ENCODE results near the gene CLCN3.

DNA sequence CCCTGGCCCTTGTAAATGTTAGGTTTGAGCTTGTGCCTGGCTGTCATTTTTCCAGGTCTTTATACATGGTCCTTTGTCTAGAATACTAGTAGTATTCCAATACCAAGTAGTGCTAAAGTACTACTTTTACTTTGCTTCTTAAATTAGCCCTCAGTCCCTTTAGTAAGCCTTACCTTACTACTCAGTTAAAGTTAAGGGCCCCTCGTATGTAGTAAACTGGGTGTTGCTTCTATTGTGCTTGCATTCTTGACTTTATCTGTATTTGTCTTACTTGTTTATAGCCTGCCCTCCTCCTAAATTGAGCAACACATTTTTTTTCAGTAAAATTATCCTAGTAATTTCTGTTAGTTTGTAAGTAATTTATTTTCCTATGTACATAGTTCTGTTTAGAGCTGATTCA is 25.2 kb downstream of the CLCN3 start:
- TF ChIP-seq ELF4 (CRISPR knock-in tag; IDR thresholded peaks at IDR 0.05; ENCODE audit: low read depth), result no peak
- TF ChIP-seq, protein P1, sequence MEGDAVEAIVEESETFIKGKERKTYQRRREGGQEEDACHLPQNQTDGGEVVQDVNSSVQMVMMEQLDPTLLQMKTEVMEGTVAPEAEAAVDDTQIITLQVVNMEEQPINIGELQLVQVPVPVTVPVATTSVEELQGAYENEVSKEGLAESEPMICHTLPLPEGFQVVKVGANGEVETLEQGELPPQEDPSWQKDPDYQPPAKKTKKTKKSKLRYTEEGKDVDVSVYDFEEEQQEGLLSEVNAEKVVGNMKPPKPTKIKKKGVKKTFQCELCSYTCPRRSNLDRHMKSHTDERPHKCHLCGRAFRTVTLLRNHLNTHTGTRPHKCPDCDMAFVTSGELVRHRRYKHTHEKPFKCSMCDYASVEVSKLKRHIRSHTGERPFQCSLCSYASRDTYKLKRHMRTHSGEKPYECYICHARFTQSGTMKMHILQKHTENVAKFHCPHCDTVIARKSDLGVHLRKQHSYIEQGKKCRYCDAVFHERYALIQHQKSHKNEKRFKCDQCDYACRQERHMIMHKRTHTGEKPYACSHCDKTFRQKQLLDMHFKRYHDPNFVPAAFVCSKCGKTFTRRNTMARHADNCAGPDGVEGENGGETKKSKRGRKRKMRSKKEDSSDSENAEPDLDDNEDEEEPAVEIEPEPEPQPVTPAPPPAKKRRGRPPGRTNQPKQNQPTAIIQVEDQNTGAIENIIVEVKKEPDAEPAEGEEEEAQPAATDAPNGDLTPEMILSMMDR (IDR thresholded peaks at IDR 0.05), result no peak
- TF ChIP-seq JUN (CRISPR knock-in tag; IDR thresholded peaks at IDR 0.05), result no peak
- TF ChIP-seq RORB (CRISPR knock-in tag; IDR thresholded peaks at IDR 0.05), result no peak
- TF ChIP-seq, protein P2, sequence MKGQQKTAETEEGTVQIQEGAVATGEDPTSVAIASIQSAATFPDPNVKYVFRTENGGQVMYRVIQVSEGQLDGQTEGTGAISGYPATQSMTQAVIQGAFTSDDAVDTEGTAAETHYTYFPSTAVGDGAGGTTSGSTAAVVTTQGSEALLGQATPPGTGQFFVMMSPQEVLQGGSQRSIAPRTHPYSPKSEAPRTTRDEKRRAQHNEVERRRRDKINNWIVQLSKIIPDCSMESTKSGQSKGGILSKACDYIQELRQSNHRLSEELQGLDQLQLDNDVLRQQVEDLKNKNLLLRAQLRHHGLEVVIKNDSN (CRISPR knock-in tag; IDR thresholded peaks at IDR 0.05), result no peak
- TF ChIP-seq ESRRA (CRISPR knock-in tag; IDR thresholded peaks at IDR 0.05; ENCODE audit: borderline replicate concordance), result no peak
- TF ChIP-seq, protein P3, sequence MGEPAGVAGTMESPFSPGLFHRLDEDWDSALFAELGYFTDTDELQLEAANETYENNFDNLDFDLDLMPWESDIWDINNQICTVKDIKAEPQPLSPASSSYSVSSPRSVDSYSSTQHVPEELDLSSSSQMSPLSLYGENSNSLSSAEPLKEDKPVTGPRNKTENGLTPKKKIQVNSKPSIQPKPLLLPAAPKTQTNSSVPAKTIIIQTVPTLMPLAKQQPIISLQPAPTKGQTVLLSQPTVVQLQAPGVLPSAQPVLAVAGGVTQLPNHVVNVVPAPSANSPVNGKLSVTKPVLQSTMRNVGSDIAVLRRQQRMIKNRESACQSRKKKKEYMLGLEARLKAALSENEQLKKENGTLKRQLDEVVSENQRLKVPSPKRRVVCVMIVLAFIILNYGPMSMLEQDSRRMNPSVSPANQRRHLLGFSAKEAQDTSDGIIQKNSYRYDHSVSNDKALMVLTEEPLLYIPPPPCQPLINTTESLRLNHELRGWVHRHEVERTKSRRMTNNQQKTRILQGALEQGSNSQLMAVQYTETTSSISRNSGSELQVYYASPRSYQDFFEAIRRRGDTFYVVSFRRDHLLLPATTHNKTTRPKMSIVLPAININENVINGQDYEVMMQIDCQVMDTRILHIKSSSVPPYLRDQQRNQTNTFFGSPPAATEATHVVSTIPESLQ (CRISPR knock-in tag; IDR thresholded peaks at IDR 0.05), result no peak
- no peak for TF ChIP-seq ZNF232 (CRISPR knock-in tag; IDR thresholded peaks at IDR 0.05)
- TF ChIP-seq CBFB (CRISPR knock-in tag; IDR thresholded peaks at IDR 0.05; ENCODE audit: low read depth), result no peak
- TF ChIP-seq, protein P4, sequence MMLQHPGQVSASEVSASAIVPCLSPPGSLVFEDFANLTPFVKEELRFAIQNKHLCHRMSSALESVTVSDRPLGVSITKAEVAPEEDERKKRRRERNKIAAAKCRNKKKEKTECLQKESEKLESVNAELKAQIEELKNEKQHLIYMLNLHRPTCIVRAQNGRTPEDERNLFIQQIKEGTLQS (CRISPR knock-in tag; conservative IDR thresholded peaks at IDR 0.05), result no peak
- no peak for TF ChIP-seq ZNF263 (CRISPR knock-in tag; IDR thresholded peaks at IDR 0.05; ENCODE audit: low read depth)
- TF ChIP-seq, protein P5, sequence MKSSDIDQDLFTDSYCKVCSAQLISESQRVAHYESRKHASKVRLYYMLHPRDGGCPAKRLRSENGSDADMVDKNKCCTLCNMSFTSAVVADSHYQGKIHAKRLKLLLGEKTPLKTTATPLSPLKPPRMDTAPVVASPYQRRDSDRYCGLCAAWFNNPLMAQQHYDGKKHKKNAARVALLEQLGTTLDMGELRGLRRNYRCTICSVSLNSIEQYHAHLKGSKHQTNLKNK (CRISPR knock-in tag; IDR thresholded peaks at IDR 0.05), result no peak
- no peak for TF ChIP-seq SMAD3 (CRISPR knock-in tag; IDR thresholded peaks at IDR 0.05; ENCODE audit: borderline replicate concordance)
